Skeletal muscle satellite cell (primary cell): ENCODE data around the gene MTFR1L.

Source experiments
- H3K27me3 ChIP-seq: 2 replicates; pipeline ENCODE4 v1.7.0; 2013; ENCODE audit warnings: low read length; ENCODE audit not compliant: control insufficient read depth, insufficient read depth
- H3K36me3 ChIP-seq: 2 replicates; pipeline ENCODE4 v1.7.0; 2013; ENCODE audit warnings: mild to moderate bottlenecking, control low read depth, low read length; ENCODE audit not compliant: insufficient read depth
- H3K4me1 ChIP-seq: 2 replicates; pipeline ENCODE4 v1.7.0; 2013; ENCODE audit warnings: low read length; ENCODE audit not compliant: control insufficient read depth, insufficient read depth
- H3K4me2 ChIP-seq: 2 replicates; pipeline ENCODE4 v1.7.0; 2013; ENCODE audit warnings: mild to moderate bottlenecking, low read length
- H3K4me3 ChIP-seq: 2 replicates; pipeline ENCODE4 v1.7.0; 2013; ENCODE audit warnings: low read length
- H3K9ac ChIP-seq: 2 replicates; pipeline ENCODE4 v1.7.0; 2013; ENCODE audit warnings: mild to moderate bottlenecking, low read depth, low read length, moderate library complexity
- H3K9me3 ChIP-seq: replicated peaks from 2 replicates; pipeline ENCODE4 v1.7.0; 2013; ENCODE audit warnings: mild to moderate bottlenecking, control low read depth, low read length

Gene MTFR1L

DNA sequence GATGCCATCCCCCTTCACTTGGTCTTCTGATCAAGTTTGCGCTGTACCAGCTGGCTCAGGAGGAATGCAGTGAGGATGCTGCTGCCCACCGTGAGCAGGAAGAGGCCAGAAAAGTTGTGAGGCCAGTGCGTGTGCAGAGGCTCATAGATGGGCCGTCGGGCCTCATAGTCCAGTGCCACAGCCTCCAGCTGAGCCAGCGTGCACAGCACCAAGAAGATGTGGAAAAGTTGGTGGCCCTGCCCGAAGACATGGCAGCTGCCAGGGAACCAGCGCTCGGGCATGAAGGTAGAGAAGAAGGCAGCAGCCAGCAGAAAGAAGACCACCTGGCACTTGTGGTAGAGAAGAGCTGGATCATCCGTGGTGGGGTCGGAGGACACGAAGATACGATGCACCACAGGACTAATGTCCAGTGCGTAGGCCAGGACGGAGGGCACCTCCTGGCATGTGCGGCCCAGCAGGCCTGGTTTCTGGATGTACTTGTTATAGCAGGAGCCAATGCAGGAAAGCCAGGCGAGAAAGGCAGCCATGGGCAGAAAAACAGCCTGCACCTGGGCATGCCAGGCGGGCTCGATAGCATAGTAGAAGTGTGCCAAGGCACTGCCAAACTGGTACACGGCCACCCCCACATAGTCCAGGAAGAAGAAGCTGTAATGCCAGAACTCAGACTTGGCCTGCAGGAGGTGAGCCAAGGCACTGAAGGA lies 43.2 kb downstream of the MTFR1L start:
- Histone ChIP-seq H3K9me3 (no peaks in the 10 kb centered on the region), H3K27me3 (no peaks in the 10 kb centered on the region), H3K4me1 (peaks cover 14% of the 10 kb centered on the region), H3K9ac (no peak overlapping the region), H3K4me3 (no peak overlapping the region), H3K4me2 (no peak overlapping the region), H3K36me3 (peaks cover 20% of the 10 kb centered on the region)

- peaks cover 8% of the 10 kb centered on the region for H3K4me1 ChIP-seq
- peaks cover 20% of the 10 kb centered on the region for H3K36me3 ChIP-seq
- no peak overlapping the region for H3K9ac ChIP-seq
- H3K4me2 ChIP-seq, result no peak overlapping the region
- no peaks in the 10 kb centered on the region for H3K27me3 ChIP-seq
- H3K4me3 ChIP-seq, result no peak overlapping the region
- no peaks in the 10 kb centered on the region for H3K9me3 ChIP-seq
Observed at GRCh38 chr1:25863486-25864262, 43.9 kb downstream of the MTFR1L start.

DNA sequence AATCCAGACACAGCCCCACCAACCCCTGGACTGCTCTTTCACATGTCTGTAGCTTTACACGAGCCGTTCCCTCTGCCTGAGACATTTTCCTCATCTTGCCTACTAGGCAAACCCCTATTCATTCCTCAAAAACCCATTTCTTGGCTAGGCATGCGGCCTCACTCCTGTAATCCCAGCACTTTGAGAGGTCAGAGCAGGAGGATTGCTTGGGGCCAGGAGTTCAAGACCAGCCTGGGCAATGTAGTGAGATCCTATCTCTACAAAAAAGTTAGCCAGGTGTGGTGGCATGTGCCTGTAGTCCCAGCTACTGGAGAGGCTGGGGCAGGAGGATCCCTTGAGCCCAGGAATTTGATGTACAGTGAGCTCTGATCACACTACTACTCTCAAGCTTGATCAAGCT lies 44.7 kb downstream of the MTFR1L start:
- Histone ChIP-seq H3K9me3 (no peaks in the 10 kb centered on the region), H3K4me2 (no peak overlapping the region), H3K27me3 (no peaks in the 10 kb centered on the region), H3K4me3 (no peak overlapping the region), H3K36me3 (peaks cover 20% of the 10 kb centered on the region), H3K9ac (no peak overlapping the region), H3K4me1 (peaks cover 4% of the 10 kb centered on the region)

GRCh38 chr1:25866288-25866687 lies 46.5 kb downstream of the MTFR1L start:
- no peaks in the 10 kb centered on the region for H3K4me1 ChIP-seq

DNA sequence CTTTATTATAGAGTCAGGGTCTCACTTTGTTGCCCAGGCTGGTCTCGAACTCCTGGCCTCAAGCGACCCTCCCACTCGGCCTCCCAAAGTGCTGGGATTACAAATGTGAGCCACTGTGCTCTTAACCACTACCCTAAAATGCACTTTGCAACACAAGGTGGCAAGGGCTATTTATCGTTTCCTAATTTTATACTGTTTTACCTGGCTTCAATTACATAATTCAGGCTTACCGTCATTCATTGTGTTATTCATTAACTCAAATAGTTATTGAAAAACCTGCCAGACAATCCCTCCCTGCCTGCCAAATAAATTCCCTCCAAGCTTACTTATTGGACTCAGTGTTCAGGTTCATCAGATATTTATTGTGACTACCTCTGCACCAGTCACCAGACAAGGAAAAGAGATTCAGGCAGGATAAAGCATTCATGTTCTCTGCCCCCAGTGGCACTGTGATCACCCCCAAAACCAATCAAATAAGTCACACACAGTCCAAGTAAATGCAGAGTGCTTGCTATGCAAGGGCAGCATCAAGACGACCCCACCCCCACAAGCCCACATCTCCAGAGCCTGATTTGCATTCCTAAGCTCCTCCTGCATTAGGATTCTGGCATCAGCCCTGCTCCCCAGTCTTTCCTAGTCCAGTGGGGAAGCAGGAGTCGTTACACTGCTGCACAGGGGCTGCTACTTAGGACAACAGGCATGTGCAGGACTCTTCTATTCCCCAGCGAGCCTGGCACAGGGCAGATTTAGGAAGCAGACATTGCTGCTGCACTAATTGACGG lies 47.6 kb downstream of the MTFR1L start:
- Histone ChIP-seq H3K4me1 (no peaks in the 10 kb centered on the region), H3K4me3 (no peak overlapping the region), H3K9ac (no peak overlapping the region), H3K27me3 (no peaks in the 10 kb centered on the region), H3K36me3 (peaks cover 31% of the 10 kb centered on the region), H3K4me2 (no peak overlapping the region), H3K9me3 (no peaks in the 10 kb centered on the region)

More at GRCh38 chr1:25866288-25866687, 46.5 kb downstream of the MTFR1L start:
- Histone ChIP-seq H3K27me3 (no peaks in the 10 kb centered on the region), H3K9ac (no peak overlapping the region), H3K4me3 (no peak overlapping the region), H3K4me2 (no peak overlapping the region), H3K36me3 (peaks cover 31% of the 10 kb centered on the region), H3K9me3 (no peaks in the 10 kb centered on the region)

GRCh38 chr1:25869909-25870606 lies 50.3 kb downstream of the MTFR1L start:
- H3K9ac ChIP-seq, result no peak overlapping the region
- H3K4me3 ChIP-seq, result no peak overlapping the region
- H3K4me1 ChIP-seq, result peaks cover 11% of the 10 kb centered on the region
- no peaks in the 10 kb centered on the region for H3K27me3 ChIP-seq
- H3K36me3 ChIP-seq, result peaks cover 11% of the 10 kb centered on the region
- no peaks in the 10 kb centered on the region for H3K9me3 ChIP-seq
- no peak overlapping the region for H3K4me2 ChIP-seq

DNA sequence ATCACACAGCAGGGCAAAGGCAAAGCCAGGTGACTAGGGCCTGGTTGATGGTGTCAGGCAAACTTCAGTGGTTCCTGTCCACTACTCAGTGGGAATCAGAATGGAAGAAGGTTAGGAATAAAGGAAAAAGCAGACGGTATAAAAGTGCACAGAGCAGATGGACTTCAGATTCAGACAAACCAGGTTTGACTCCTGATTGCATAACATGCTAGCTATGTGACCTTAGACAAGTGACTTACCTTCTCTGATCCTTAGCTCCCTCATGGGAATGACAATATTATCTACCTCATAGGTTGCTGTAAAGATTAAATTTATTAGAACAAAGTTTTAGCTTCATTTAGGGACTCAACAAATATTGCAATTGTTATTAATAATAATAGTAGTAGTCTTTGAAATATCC lies 50.9 kb downstream of the MTFR1L start:
- Histone ChIP-seq H3K4me2 (no peak overlapping the region), H3K27me3 (no peaks in the 10 kb centered on the region), H3K36me3 (peaks cover 11% of the 10 kb centered on the region), H3K9me3 (no peaks in the 10 kb centered on the region), H3K4me1 (peaks cover 13% of the 10 kb centered on the region), H3K9ac (no peak overlapping the region), H3K4me3 (no peak overlapping the region)

GRCh38 chr1:25871086-25871703 lies 51.4 kb downstream of the MTFR1L start:
- Histone ChIP-seq H3K9ac (no peak overlapping the region), H3K27me3 (no peaks in the 10 kb centered on the region), H3K9me3 (no peaks in the 10 kb centered on the region), H3K36me3 (peaks cover 11% of the 10 kb centered on the region), H3K4me3 (no peak overlapping the region), H3K4me1 (peaks cover 19% of the 10 kb centered on the region), H3K4me2 (no peak overlapping the region)

DNA sequence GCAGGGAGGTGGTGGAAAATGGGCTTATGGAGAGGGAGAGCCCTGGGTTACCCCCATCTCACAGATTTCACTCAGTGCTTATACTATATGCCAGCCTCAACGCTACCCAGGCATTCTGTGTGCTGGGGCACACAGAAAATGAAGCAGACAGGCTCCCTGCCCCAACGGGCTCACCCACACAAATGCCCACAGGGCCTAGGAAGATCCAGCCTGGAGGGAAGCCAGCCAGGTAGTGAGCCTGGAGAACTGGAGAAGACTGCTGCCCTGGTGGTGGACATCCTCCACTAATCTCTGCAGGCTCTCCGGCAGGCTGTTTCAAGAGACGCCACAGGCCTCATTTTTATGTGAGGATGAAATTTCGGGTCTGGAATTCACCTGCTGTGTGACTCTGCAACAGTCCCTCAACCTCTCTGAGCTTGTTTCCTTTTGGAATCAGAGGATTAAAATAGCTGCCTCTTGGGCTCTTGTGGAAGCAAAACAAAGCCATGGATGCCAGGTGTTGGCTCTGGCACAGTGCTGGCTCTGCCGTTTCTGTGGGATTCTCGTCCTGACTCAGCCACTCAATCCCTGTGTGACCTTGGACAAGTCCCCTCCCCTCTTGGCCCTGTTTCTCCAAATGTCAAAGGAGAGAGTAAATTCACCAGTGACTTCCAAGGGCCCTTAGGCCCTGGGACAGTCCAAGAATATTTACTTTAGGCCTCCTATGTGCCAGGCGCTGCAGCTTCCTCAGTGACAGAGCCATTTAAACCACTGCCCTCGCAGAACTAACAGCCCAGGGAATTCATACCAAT lies 52.1 kb downstream of the MTFR1L start:
- Histone ChIP-seq H3K9me3 (no peaks in the 10 kb centered on the region), H3K27me3 (no peaks in the 10 kb centered on the region), H3K4me2 (no peak overlapping the region), H3K4me1 (peaks cover 19% of the 10 kb centered on the region), H3K9ac (no peak overlapping the region), H3K36me3 (peaks cover 11% of the 10 kb centered on the region), H3K4me3 (no peak overlapping the region)

GRCh38 chr1:25872713-25873112 lies 53.0 kb downstream of the MTFR1L start:
- no peaks in the 10 kb centered on the region for H3K9me3 ChIP-seq
- H3K4me2 ChIP-seq, result no peak overlapping the region
- no peaks in the 10 kb centered on the region for H3K27me3 ChIP-seq
- no peak overlapping the region for H3K9ac ChIP-seq
- H3K4me1 ChIP-seq, result peaks cover 19% of the 10 kb centered on the region
- H3K4me3 ChIP-seq, result no peak overlapping the region
- H3K36me3 ChIP-seq, result peaks cover 11% of the 10 kb centered on the region
